Measurements from ENCODE around the gene SLC9A9. TPM values are rescaled to one million over a fixed set of nuclear protein-coding genes. Genes with fewer than 3 reads are reported as not detected.
A peak's percentile ranks its signal among the peaks of the same experiment; 100 is the strongest.

The SLC9A9 gene
- total and polyA plus RNA-seq, 2 experiments from 2014 or later: 2.2 to 6.8 TPM

DNA sequence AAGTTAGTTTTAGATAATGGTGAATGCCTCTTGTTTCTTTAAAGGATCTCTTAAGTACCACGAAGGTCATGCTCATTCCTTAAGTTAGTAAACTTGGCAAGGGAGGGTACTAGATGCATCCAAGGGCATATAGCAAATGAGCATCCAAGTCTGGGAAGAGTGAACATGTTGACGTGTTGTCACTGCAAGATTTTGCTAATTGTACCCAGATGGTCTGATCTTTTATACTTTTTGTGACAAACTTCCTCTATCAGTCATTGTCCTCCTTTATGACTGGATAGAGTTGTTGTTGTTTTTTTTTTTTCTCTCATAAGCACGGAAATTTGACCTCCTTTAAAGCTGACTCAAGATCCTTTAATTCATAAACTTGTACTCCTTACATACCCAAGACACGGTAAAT lies 607.4 kb downstream of the SLC9A9 start:
- H3K27me3 ChIP-seq: no peaks in the 10 kb centered on the region
- H3K36me3 ChIP-seq (replicated peaks; ENCODE audit: insufficient read depth, low read depth): no peaks in the 10 kb centered on the region
- no peak overlapping the region for H3K4me2 ChIP-seq
- H3K27ac ChIP-seq: no peak overlapping the region
- no peaks in the 10 kb centered on the region for H3K9me2 ChIP-seq (replicated peaks; ENCODE audit: insufficient read depth)
- H3K4me3 ChIP-seq: no peak overlapping the region
- H3K9me3 ChIP-seq (ENCODE audit: low read depth): no peaks in the 10 kb centered on the region
- H3K79me2 ChIP-seq: no peaks in the 10 kb centered on the region
- DNase-seq (ENCODE audit: low spot score): no peak
- no peaks in the 10 kb centered on the region for H4K20me1 ChIP-seq (ENCODE audit: insufficient read depth, poor library complexity, severe bottlenecking)
- 61% methylated on average over 4 of the region's 4 CpGs for WGBS (ENCODE audit: low lambda C conversion rate, missing lambda C conversion rate)
- peaks cover 5% of the 10 kb centered on the region for H3K4me1 ChIP-seq (ENCODE audit: insufficient read depth)
- no peak overlapping the region for H2AFZ ChIP-seq
- TF ChIP-seq, protein P1, sequence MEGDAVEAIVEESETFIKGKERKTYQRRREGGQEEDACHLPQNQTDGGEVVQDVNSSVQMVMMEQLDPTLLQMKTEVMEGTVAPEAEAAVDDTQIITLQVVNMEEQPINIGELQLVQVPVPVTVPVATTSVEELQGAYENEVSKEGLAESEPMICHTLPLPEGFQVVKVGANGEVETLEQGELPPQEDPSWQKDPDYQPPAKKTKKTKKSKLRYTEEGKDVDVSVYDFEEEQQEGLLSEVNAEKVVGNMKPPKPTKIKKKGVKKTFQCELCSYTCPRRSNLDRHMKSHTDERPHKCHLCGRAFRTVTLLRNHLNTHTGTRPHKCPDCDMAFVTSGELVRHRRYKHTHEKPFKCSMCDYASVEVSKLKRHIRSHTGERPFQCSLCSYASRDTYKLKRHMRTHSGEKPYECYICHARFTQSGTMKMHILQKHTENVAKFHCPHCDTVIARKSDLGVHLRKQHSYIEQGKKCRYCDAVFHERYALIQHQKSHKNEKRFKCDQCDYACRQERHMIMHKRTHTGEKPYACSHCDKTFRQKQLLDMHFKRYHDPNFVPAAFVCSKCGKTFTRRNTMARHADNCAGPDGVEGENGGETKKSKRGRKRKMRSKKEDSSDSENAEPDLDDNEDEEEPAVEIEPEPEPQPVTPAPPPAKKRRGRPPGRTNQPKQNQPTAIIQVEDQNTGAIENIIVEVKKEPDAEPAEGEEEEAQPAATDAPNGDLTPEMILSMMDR (IDR thresholded peaks at IDR 0.05; ENCODE audit: poor library complexity): no peak
- TF ChIP-seq EZH2phosphoT487 (IDR thresholded peaks at IDR 0.05; ENCODE audit: low read depth, severe bottlenecking, unreplicated experiment) (no peak), EZH2 (IDR thresholded peaks at IDR 0.05; ENCODE audit: borderline replicate concordance) (no peak)

DNA sequence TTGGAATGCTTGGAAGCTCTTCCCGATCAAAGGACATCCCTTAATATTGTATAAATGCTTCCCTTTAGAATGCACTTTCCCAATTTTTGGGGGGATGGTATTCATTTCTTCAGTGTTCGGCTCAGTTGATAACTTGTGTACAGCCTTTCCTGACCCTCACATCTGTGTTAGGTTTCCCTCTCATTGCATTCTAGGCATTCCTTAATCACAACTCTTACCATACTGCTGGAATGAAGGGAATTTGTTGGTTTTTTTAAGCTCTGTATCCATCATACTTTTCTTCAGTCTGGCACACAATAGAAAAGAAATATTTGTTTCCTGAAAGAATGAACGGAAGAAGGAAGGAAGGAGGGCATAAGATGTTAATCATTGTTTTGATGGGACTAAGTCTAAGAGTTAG lies 609.2 kb downstream of the SLC9A9 start:
- H3K36me3 ChIP-seq (replicated peaks; ENCODE audit: insufficient read depth, low read depth): no peaks in the 10 kb centered on the region
- TF ChIP-seq, protein P1 (IDR thresholded peaks at IDR 0.05; ENCODE audit: poor library complexity): no peak
- TF ChIP-seq EZH2 (IDR thresholded peaks at IDR 0.05; ENCODE audit: borderline replicate concordance) (no peak), EZH2phosphoT487 (IDR thresholded peaks at IDR 0.05; ENCODE audit: low read depth, severe bottlenecking, unreplicated experiment) (no peak)
- H4K20me1 ChIP-seq (ENCODE audit: insufficient read depth, poor library complexity, severe bottlenecking): no peaks in the 10 kb centered on the region
- H3K79me2 ChIP-seq: no peaks in the 10 kb centered on the region
- no peaks in the 10 kb centered on the region for H3K27me3 ChIP-seq
- peaks cover 5% of the 10 kb centered on the region for H3K4me1 ChIP-seq (ENCODE audit: insufficient read depth)
- no peak overlapping the region for H3K27ac ChIP-seq
- no peaks in the 10 kb centered on the region for H3K9me3 ChIP-seq (ENCODE audit: low read depth)
- no peak overlapping the region for H2AFZ ChIP-seq
- 83% methylated on average over 3 of the region's 3 CpGs for WGBS (ENCODE audit: low lambda C conversion rate, missing lambda C conversion rate)
- H3K4me2 ChIP-seq: no peak overlapping the region
- DNase-seq (ENCODE audit: low spot score): no peak
- no peak overlapping the region for H3K4me3 ChIP-seq
- H3K9me2 ChIP-seq (replicated peaks; ENCODE audit: insufficient read depth): no peaks in the 10 kb centered on the region

DNA sequence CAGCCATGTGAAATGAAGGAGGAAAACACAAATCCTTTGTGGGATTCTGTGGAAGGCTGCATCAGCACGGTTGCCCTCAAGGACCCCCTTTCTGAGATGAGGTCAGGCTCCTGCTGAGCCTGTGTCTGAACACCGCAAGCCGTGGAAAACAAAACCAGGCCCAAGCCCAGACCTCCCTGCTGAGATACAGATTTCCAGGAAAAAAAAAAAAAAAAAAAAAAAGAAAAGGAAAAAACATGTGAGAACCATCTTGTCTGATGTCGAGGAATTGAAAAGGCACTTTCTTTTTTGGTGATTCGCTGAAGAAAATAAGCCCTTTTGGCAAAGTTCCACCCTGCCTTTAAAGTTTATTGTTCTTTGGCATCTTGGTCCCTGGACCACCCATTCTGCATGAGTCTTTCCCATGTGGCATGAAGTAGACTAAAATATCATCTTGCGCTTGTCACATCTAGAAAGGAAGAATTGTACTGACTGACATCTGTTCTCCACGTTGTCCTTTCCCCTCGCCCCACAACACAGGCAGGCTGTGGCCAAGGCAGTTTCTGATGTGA lies 611.1 kb downstream of the SLC9A9 start:
- WGBS (ENCODE audit: low lambda C conversion rate, missing lambda C conversion rate): 60% methylated on average over 8 of the region's 8 CpGs
- no peaks in the 10 kb centered on the region for H3K9me2 ChIP-seq (replicated peaks; ENCODE audit: insufficient read depth)
- H3K4me3 ChIP-seq: no peak overlapping the region
- no peaks in the 10 kb centered on the region for H3K79me2 ChIP-seq
- TF ChIP-seq EZH2phosphoT487 (IDR thresholded peaks at IDR 0.05; ENCODE audit: low read depth, severe bottlenecking, unreplicated experiment) (no peak), EZH2 (IDR thresholded peaks at IDR 0.05; ENCODE audit: borderline replicate concordance) (no peak)
- TF ChIP-seq, protein P1 (IDR thresholded peaks at IDR 0.05; ENCODE audit: poor library complexity): no peak
- no peak overlapping the region for H2AFZ ChIP-seq
- H4K20me1 ChIP-seq (ENCODE audit: insufficient read depth, poor library complexity, severe bottlenecking): no peaks in the 10 kb centered on the region
- no peaks in the 10 kb centered on the region for H3K36me3 ChIP-seq (replicated peaks; ENCODE audit: insufficient read depth, low read depth)
- H3K4me1 ChIP-seq (ENCODE audit: insufficient read depth): peaks cover 5% of the 10 kb centered on the region
- no peak overlapping the region for H3K4me2 ChIP-seq
- peak overlapping the region; percentile 80 for H3K27ac ChIP-seq
- no peaks in the 10 kb centered on the region for H3K9me3 ChIP-seq (ENCODE audit: low read depth)
- H3K27me3 ChIP-seq: no peaks in the 10 kb centered on the region
- DNase-seq (ENCODE audit: low spot score): peak; percentile 59
